AML-193 (cell line): ENCODE data around the gene KCNJ6.

ENCODE experiments used
- DNase-seq, 2 experiments: peaks; one replicate each; lab custom pipeline; 2025; lab: John Stamatoyannopoulos, UW

Gene KCNJ6

GRCh38 chr21:37905291-37905690 lies 11.0 kb downstream of the KCNJ6 start:
- DNase-seq, result no peak

- DNase-seq, result no peak
Measured at GRCh38 chr21:37904856-37905255, 11.4 kb downstream of the KCNJ6 start.

DNA sequence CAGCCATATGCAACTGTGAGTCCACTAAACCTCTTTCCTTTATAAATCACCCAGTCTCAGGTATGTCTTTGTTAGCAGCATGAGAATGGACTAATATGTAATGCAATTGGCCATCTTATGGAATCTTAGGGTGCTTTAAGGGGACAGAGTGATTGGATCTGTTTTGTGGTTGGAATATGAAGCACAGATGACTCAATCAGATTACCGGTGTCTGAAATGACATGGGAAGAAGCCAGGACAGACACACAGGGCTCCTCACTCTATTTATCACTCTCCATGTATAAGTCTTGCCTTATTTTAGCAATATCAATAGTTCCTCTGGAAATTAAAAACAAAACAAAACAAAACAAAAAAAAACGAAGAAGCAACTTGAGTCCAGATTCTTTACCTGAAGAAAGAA lies 12.9 kb downstream of the KCNJ6 start:
- no peak for DNase-seq

DNA sequence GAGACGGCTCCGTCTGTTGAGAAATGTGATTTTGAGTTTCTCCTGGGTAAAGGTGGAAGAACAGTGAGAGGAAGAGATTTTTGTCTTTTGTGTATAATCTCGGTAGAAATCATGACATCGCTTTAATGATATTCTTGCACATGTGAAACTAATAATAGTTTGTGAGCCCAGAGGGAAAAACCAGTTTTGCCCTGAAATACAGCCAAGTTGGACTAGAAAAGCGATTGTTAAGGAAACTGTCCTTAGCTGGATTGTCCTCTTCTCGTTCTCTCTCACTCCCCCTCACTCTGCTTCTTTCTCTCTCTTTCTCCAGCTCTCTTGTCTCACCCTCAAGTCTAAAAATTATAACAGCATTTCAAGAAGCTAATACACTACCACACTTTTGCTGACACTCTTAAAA lies 17.1 kb downstream of the KCNJ6 start:
- no peak for DNase-seq

DNA sequence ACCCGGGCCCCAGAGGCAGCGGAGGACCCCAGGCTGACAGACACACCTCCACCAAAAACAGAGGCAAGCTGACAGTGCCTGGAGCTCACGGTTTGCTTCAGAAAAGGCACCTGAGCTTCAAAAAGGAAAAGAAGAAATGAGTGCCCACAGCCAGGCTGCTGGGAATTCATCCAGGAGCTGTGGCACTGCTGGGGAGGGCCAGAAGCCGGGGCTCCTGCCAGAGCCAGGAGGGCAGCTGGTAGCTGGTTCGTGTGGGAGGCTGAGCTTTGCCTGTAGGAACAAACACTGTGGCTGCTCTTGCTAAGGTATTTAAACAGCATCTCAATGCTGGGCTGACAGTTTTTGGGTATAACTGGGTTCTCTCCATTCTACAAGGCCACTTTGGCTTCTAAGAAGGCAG lies 19.5 kb downstream of the KCNJ6 start:
- DNase-seq, result no peak

DNA sequence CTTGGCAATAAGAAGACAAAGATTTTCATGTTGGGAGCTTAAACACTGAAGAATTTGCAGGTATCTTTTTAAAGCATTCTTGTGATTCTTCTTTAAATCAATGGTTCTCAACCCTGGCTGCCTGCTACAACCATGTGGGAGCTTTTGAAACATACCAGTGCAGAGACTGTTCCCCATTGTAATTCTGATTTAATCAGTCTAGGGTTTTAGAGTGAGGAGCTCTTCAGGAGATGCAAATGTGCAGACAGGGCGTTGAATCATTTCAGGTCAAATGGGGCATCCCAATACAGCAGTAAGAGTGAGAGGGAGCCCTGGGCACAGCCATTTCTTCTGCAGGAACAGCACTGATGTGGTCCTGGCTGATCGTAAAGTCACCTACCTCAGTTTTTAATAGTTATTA lies 24.3 kb downstream of the KCNJ6 start:
- DNase-seq, result no peak

GRCh38 chr21:37888659-37889058 lies 27.6 kb downstream of the KCNJ6 start:
- no peak for DNase-seq

DNA sequence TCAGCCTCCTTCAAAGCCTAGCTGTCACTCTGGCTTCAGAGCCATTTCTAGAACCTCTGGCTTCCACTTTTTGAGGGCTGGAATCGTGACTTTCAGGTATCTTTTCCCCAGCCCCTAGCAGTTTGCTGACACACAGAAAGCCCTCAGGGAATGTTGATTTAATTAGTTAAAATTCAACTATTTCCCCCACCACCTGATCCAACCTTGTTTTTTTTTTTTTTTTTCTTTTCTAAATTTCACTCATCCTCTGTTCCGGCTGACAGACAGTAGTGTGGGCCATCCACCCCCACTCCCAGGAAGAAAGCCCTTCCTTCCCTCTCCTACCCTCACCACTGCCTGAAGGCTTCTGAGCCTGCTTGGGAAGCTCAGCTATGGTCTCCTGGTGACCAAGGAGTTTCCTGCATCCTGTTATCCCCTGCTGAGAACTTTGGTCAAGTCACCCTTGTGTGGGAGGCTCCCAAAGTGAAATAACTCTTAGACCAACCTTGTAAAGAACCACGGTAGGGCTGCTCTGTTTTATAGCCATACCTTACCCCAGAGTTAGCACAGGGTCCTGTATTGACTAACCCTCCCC lies 29.4 kb downstream of the KCNJ6 start:
- no peak for DNase-seq

GRCh38 chr21:37886120-37886519 lies 30.1 kb downstream of the KCNJ6 start:
- DNase-seq, result no peak

- no peak for DNase-seq
Measured at GRCh38 chr21:37878946-37879660, 37.2 kb downstream of the KCNJ6 start.

GRCh38 chr21:37877888-37878684 lies 38.2 kb downstream of the KCNJ6 start:
- no peak for DNase-seq

GRCh38 chr21:37877171-37877570 lies 39.1 kb downstream of the KCNJ6 start:
- DNase-seq, result no peak

DNA sequence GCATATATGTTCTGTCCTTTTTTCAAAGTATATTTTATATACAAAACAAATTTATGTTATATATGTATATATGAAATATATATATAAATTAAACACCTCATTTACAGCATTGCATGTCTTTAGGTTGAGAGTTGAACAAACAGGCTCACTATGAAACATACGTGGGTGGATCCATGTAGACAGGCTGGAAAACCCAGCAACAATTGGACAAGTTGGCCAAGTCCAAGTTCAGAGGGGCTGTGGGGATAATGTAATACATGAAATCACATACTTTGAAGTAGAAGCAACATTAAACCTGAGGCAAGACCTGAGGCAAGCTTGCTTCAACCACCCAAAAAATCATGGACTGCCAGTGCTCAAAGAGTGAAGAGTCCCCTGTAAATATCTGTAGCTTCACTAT lies 39.7 kb downstream of the KCNJ6 start:
- DNase-seq, result no peak

DNA sequence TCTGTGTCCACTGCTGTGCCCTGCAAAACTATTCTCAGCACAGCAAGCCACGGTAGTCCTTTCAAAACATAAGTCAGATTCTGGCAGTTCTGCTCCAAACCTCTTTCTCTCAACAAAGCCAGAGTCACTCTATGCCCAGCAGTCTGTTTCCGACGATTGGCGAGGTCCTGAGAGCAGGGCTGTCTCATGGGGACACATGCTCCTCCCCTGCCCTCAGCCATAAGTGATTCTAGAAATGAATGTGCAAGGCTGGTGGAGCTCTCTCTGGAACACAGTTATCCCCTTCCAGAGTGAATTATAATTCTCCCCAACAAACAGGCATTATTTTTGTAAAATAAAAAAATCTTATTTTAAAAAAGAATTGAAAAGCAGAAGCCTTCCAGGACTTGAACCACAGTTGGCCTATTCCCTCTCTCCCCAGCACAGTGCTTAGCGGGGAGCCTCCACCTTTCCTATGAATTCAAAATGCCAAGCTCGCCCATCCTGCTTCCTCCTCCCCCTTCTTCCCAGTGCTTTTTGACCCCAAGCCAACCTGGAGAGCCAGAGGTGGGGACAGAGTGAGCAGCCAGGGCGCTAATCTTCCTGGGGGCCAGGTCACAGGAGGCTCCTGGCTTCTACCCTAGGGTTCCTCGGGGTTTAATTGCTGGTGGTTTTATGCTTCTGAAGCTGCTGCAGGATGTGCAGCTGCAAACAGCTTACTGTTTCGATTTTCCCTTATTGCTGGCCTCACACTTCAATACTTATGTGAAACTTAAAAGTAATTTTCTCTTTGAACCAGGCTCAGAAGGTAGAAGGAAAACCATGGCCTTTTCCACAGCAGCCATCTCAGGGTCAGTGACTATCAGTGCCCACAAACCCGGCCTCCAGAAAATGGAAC lies 41.1 kb downstream of the KCNJ6 start:
- no peak for DNase-seq

DNA sequence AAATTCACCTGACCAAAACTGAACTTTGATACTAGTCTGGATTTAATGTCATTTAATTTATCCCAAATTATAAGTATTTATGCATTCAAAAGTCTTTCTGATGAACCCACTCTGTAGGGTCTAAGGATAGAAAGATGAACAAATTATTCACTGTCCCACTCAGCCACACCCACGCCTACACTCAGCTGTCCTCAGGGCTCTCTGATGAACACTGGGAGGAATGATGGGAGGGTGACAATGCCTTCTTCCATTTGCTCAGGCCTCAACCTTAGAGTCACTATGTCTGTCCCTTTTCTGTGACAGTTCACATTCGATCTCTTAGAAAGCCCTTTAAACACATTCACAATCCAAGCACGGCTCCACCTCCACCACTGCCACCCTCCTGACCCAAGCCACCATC lies 41.8 kb downstream of the KCNJ6 start:
- DNase-seq, result no peak

- no peak for DNase-seq
Measured at GRCh38 chr21:37873655-37874054, 42.6 kb downstream of the KCNJ6 start.

DNA sequence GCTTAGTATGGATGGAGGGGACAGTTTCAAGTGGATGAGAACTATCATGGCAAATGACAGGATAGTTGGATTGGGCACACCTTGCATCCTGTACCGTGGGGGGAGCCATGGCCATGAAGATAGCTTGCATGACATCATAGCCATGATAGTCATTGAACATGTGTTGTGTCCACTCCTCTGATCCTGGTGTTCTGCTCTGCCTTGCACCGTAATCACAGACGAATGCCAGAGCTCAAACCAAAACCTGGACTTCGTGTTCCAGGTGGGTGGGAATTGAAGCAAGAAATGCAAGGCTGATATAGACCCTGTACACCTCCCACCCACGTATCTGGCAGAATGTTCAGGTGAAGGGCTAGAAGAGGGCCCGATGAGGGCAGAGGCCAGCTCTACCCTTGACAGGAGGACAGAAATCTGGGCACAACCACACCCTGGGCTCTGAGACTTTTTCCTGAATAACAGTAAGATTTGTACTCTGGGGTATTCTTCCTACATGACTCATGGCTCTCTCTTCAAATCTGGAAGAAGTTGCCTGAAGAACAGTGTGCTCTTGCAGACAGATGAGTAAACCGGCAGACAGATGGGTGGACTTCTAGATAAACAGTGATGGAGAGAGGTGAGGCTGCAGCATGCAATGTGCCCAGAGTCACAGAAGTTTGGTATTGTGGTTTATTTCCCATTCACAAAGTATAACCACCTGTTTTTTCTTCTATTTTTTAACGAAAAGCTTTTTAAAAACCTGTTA lies 45.0 kb downstream of the KCNJ6 start:
- no peak for DNase-seq

- no peak for DNase-seq
Measured at GRCh38 chr21:37870221-37870620, 46.0 kb downstream of the KCNJ6 start.

DNA sequence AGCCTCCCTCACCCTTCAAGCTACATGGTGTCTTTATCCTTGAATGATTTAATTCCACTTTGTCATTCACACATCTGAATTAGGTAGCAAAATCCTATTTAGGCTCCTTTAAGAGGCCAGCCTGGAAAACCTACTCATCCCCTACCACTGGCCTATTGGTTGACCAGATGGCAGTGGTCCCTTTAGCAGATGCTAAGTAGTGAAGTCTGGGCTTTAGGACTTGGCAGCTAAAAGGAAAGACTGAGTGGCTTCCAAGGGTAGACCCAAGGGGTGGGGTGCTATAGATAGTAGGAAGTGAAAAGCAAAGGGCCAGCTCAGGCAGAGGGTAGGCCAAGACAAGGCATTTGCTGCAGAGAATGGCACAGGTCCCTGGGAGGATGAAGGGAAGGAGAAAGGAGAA lies 46.6 kb downstream of the KCNJ6 start:
- no peak for DNase-seq

DNA sequence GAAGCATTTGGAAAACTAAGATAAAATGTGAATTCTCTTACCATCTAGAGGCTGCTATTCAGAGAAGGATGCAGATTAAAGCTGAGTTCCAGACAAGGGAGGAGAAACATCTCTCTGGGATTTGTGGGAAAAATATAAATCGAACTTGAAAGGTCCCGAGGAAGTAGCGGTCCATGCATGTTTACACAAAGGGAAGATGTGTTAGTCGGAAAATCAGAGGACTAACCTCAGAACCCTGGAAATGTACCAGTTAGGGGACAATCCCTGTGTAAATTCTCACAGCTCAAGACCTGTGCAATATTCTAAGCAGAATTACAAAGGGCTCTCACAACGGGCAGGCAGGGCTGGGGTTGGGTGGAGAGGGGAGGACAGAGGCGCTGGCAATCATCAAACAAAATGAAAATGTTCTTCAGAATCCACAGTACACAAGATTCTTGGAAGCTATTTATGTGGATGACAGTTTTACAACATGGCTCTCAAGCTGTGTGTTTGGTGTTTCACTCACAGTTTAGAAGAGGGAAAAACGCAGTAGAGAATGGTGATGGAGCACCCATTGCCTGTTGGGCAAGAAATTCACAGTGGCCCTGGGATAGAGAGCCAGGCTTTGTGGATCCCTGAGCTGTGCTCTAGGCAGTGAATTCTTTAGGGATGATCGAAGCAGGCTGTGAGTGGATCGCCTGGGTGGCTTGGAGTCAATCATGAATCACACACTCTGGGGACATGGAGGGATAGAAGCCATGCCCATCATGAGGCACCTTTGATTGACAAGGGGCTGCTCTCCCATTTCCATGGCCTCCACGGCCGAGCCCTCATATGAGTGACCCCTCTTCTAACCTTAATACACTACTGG lies 47.6 kb downstream of the KCNJ6 start:
- no peak for DNase-seq

GRCh38 chr21:37866027-37866426 lies 50.2 kb downstream of the KCNJ6 start:
- peak; percentile 88 to 90 for DNase-seq
